ENCODE data around the gene ANKRD11. TPM values are rescaled to one million over a fixed set of nuclear protein-coding genes. Genes with fewer than 3 reads are reported as not detected.

ANKRD11 gene
- total RNA-seq, 2 donors from 2014 or later = 130 to 165 TPM

- H3K9me3 Mint-ChIP-seq = no peaks in the 10 kb centered on the region
- ATAC-seq (no peak), DNase-seq (ENCODE audit: low spot score in 2 of 2) (no peak)
- H3K27ac Mint-ChIP-seq = peak overlapping the region in 1 of 2 donors; percentile 65
- peaks cover 0 to 21% of the 10 kb centered on the region in 2 donors for H3K36me3 Mint-ChIP-seq
Observed at GRCh38 chr16:89378947-89379771, 111.2 kb downstream of the ANKRD11 start.

- no peak for DNase-seq (ENCODE audit: low spot score in 2 of 2)
- H3K9me3 Mint-ChIP-seq = no peaks in the 10 kb centered on the region
- H3K36me3 Mint-ChIP-seq = peaks cover 0 to 21% of the 10 kb centered on the region in 2 donors
- ATAC-seq = peak in 1 of 2 donors; percentile 20
- H3K27ac Mint-ChIP-seq = peak overlapping the region; percentile 52 to 67
Observed at GRCh38 chr16:89377453-89377848, 112.9 kb downstream of the ANKRD11 start.

- peak overlapping the region; percentile 27 to 61 for H3K27ac Mint-ChIP-seq
- no peak for DNase-seq (ENCODE audit: low spot score in 2 of 2)
- peaks cover 0 to 21% of the 10 kb centered on the region in 2 donors for H3K36me3 Mint-ChIP-seq
- no peak for ATAC-seq
- no peaks in the 10 kb centered on the region for H3K9me3 Mint-ChIP-seq
Observed at GRCh38 chr16:89376812-89377452, 113.4 kb downstream of the ANKRD11 start.

GRCh38 chr16:89375686-89376085 is 114.7 kb downstream of the ANKRD11 start:
- no peak for DNase-seq (ENCODE audit: low spot score in 2 of 2)
- peak overlapping the region; percentile 25 to 38 for H3K27ac Mint-ChIP-seq
- peaks cover 0 to 21% of the 10 kb centered on the region in 2 donors for H3K36me3 Mint-ChIP-seq
- no peak for ATAC-seq
- no peaks in the 10 kb centered on the region for H3K9me3 Mint-ChIP-seq

GRCh38 chr16:89375021-89375420 is 115.3 kb downstream of the ANKRD11 start:
- ATAC-seq (no peak), DNase-seq (ENCODE audit: low spot score in 2 of 2) (no peak)
- H3K9me3 Mint-ChIP-seq = no peaks in the 10 kb centered on the region
- H3K27ac Mint-ChIP-seq = peak overlapping the region in 1 of 2 donors; percentile 68
- H3K36me3 Mint-ChIP-seq = peaks cover 0 to 19% of the 10 kb centered on the region in 2 donors

GRCh38 chr16:89374393-89374960 is 115.9 kb downstream of the ANKRD11 start:
- Mint-ChIP-seq H3K9me3 (no peaks in the 10 kb centered on the region), H3K27ac (peak overlapping the region in 1 of 2 donors; percentile 68), H3K36me3 (peaks cover 0 to 13% of the 10 kb centered on the region in 2 donors)
- DNase-seq (ENCODE audit: low spot score in 2 of 2) (no peak), ATAC-seq (no peak)

- ATAC-seq (no peak), DNase-seq (ENCODE audit: low spot score in 2 of 2) (no peak)
- H3K9me3 Mint-ChIP-seq = no peaks in the 10 kb centered on the region
- peaks cover 0 to 11% of the 10 kb centered on the region in 2 donors for H3K36me3 Mint-ChIP-seq
- peak overlapping the region; percentile 24 to 36 for H3K27ac Mint-ChIP-seq
Observed at GRCh38 chr16:89373355-89374110, 116.8 kb downstream of the ANKRD11 start.

GRCh38 chr16:89371968-89372634 is 118.3 kb downstream of the ANKRD11 start:
- peak overlapping the region in 1 of 2 donors; percentile 29 for H3K27ac Mint-ChIP-seq
- no peak for ATAC-seq
- no peak for DNase-seq (ENCODE audit: low spot score in 2 of 2)
- peaks cover 0 to 11% of the 10 kb centered on the region in 2 donors for H3K36me3 Mint-ChIP-seq
- H3K9me3 Mint-ChIP-seq = no peaks in the 10 kb centered on the region

- peak overlapping the region in 1 of 2 donors; percentile 29 for H3K27ac Mint-ChIP-seq
- ATAC-seq = peak in 1 of 2 donors; percentile 11
- peaks cover 0 to 7% of the 10 kb centered on the region in 2 donors for H3K36me3 Mint-ChIP-seq
- no peak for DNase-seq (ENCODE audit: low spot score in 2 of 2)
- no peaks in the 10 kb centered on the region for H3K9me3 Mint-ChIP-seq
Observed at GRCh38 chr16:89371386-89371785, 119.0 kb downstream of the ANKRD11 start.

- no peak for DNase-seq (ENCODE audit: low spot score in 2 of 2)
- ATAC-seq = no peak
- no peak overlapping the region for H3K27ac Mint-ChIP-seq
- H3K9me3 Mint-ChIP-seq = no peaks in the 10 kb centered on the region
- peaks cover 0 to 7% of the 10 kb centered on the region in 2 donors for H3K36me3 Mint-ChIP-seq
Observed at GRCh38 chr16:89370601-89371000, 119.8 kb downstream of the ANKRD11 start.

- ATAC-seq = no peak
- no peak for DNase-seq (ENCODE audit: low spot score in 2 of 2)
- Mint-ChIP-seq H3K36me3 (peaks cover 0 to 7% of the 10 kb centered on the region in 2 donors), H3K27ac (peak overlapping the region; percentile 55 to 68), H3K9me3 (no peaks in the 10 kb centered on the region)
Observed at GRCh38 chr16:89370081-89370511, 120.3 kb downstream of the ANKRD11 start.

- ATAC-seq = no peak
- peaks cover 0 to 7% of the 10 kb centered on the region in 2 donors for H3K36me3 Mint-ChIP-seq
- H3K9me3 Mint-ChIP-seq = no peaks in the 10 kb centered on the region
Observed at GRCh38 chr16:89369266-89369895, 121.0 kb downstream of the ANKRD11 start.

GRCh38 chr16:89368604-89369249 is 121.6 kb downstream of the ANKRD11 start:
- no peak for ATAC-seq
- DNase-seq (ENCODE audit: low spot score in 2 of 2) = no peak
- Mint-ChIP-seq H3K27ac (peak overlapping the region; percentile 2 to 56), H3K36me3 (peaks cover 0 to 7% of the 10 kb centered on the region in 2 donors), H3K9me3 (no peaks in the 10 kb centered on the region)

More at GRCh38 chr16:89369266-89369895, 121.0 kb downstream of the ANKRD11 start:
- DNase-seq (ENCODE audit: low spot score in 2 of 2) = no peak
- peak overlapping the region; percentile 56 to 68 for H3K27ac Mint-ChIP-seq

- H3K9me3 Mint-ChIP-seq = no peaks in the 10 kb centered on the region
- H3K36me3 Mint-ChIP-seq = peaks cover 0 to 7% of the 10 kb centered on the region in 2 donors
- no peak for ATAC-seq
- peak overlapping the region; percentile 66 to 68 for H3K27ac Mint-ChIP-seq
- no peak for DNase-seq (ENCODE audit: low spot score in 2 of 2)
Observed at GRCh38 chr16:89367538-89367915, 122.8 kb downstream of the ANKRD11 start.
